ENCODE measurements around the gene HHATL.

- no peak for TF ChIP-seq CTCF (IDR thresholded peaks at IDR 0.05; ENCODE audit: low read depth, low read length, missing input control)
- TF ChIP-seq EGR1 (IDR thresholded peaks at IDR 0.05; ENCODE audit: low read depth in 2 of 2): no peak
- no peak for TF ChIP-seq SP1 (IDR thresholded peaks at IDR 0.05)
- TF ChIP-seq MAX (IDR thresholded peaks at IDR 0.05): no peak
- TF ChIP-seq HNF4G (IDR thresholded peaks at IDR 0.05): no peak
- TF ChIP-seq YY1 (IDR thresholded peaks at IDR 0.05): no peak
- TF ChIP-seq RXRA (IDR thresholded peaks at IDR 0.05): no peak
- TF ChIP-seq, protein P1, sequence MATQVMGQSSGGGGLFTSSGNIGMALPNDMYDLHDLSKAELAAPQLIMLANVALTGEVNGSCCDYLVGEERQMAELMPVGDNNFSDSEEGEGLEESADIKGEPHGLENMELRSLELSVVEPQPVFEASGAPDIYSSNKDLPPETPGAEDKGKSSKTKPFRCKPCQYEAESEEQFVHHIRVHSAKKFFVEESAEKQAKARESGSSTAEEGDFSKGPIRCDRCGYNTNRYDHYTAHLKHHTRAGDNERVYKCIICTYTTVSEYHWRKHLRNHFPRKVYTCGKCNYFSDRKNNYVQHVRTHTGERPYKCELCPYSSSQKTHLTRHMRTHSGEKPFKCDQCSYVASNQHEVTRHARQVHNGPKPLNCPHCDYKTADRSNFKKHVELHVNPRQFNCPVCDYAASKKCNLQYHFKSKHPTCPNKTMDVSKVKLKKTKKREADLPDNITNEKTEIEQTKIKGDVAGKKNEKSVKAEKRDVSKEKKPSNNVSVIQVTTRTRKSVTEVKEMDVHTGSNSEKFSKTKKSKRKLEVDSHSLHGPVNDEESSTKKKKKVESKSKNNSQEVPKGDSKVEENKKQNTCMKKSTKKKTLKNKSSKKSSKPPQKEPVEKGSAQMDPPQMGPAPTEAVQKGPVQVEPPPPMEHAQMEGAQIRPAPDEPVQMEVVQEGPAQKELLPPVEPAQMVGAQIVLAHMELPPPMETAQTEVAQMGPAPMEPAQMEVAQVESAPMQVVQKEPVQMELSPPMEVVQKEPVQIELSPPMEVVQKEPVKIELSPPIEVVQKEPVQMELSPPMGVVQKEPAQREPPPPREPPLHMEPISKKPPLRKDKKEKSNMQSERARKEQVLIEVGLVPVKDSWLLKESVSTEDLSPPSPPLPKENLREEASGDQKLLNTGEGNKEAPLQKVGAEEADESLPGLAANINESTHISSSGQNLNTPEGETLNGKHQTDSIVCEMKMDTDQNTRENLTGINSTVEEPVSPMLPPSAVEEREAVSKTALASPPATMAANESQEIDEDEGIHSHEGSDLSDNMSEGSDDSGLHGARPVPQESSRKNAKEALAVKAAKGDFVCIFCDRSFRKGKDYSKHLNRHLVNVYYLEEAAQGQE (IDR thresholded peaks at IDR 0.05): no peak
- TF ChIP-seq GABPA (IDR thresholded peaks at IDR 0.05 in 1 of 2, conservative IDR thresholded peaks at IDR 0.05 in 1 of 2): no peak
- TF ChIP-seq RAD21 (IDR thresholded peaks at IDR 0.05): no peak
- no peak for TF ChIP-seq ZBTB33 (IDR thresholded peaks at IDR 0.05)
- TF ChIP-seq TAF1 (conservative IDR thresholded peaks at IDR 0.05): no peak
- TF ChIP-seq, protein P2, sequence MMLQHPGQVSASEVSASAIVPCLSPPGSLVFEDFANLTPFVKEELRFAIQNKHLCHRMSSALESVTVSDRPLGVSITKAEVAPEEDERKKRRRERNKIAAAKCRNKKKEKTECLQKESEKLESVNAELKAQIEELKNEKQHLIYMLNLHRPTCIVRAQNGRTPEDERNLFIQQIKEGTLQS (IDR thresholded peaks at IDR 0.05): no peak
These were observed 11.1 kb upstream of the HHATL start for GRCh38 chr3:42713747-42714146.

Data from liver (tissue), 3 donors.